ENCODE measurements around the gene GXYLT2. TPM values are rescaled to one million over a fixed set of nuclear protein-coding genes. Genes with fewer than 3 reads are reported as not detected.

GXYLT2 gene
- total and polyA plus RNA-seq, 2 donors (not counting 1 experiment from before 2014, with no cell fraction given): 6.6 to 25.9 TPM

- no peak overlapping the region for H3K4me2 ChIP-seq (ENCODE audit: extremely low read depth, insufficient read depth, low read length)
- TF ChIP-seq EZH2 (IDR thresholded peaks at IDR 0.05; ENCODE audit: low read length, missing control alignments) (no peak), CTCF (conservative IDR thresholded peaks at IDR 0.05 in 1 of 2, IDR thresholded peaks at IDR 0.05 in 1 of 2; ENCODE audit: low read depth in 1 of 2, low read length in 2 of 2) (no peak)
These were observed 69.5 kb downstream of the GXYLT2 start for GRCh38 chr3:72957297-72957696.

GRCh38 chr3:72959336-72959735 lies 71.5 kb downstream of the GXYLT2 start:
- Histone ChIP-seq H3K79me2 (ENCODE audit: control insufficient read depth, insufficient read depth, low read length) (no peaks in the 10 kb centered on the region), H3K36me3 (ENCODE audit: control insufficient read depth, insufficient read depth, low read length) (no peaks in the 10 kb centered on the region), H3K4me1 (ENCODE audit: control insufficient read depth, extremely low read depth, insufficient read depth, low read length) (no peaks in the 10 kb centered on the region), H2AFZ (ENCODE audit: low read length) (no peak overlapping the region), H3K9me3 (ENCODE audit: control insufficient read depth, insufficient read depth, low read depth, low read length) (no peaks in the 10 kb centered on the region), H4K20me1 (ENCODE audit: control insufficient read depth, extremely low read depth, insufficient read depth, low read length) (no peaks in the 10 kb centered on the region), H3K27ac (ENCODE audit: insufficient read depth, low read length) (no peak overlapping the region), H3K4me2 (ENCODE audit: extremely low read depth, insufficient read depth, low read length) (no peak overlapping the region), H3K9ac (ENCODE audit: insufficient read depth, low read length) (no peak overlapping the region), H3K4me3 (replicated peaks in 1 of 4; ENCODE audit: control extremely low read depth in 1 of 4, insufficient read depth in 1 of 4, low read depth in 3 of 4, low read length in 4 of 4) (no peak overlapping the region), H3K27me3 (ENCODE audit: control insufficient read depth, insufficient read depth, low read length) (no peaks in the 10 kb centered on the region)
- DNase-seq (ENCODE audit: low read depth in 2 of 2): no peak
- TF ChIP-seq EZH2 (IDR thresholded peaks at IDR 0.05; ENCODE audit: low read length, missing control alignments) (no peak), CTCF (conservative IDR thresholded peaks at IDR 0.05 in 1 of 2, IDR thresholded peaks at IDR 0.05 in 1 of 2; ENCODE audit: low read depth in 1 of 2, low read length in 2 of 2) (no peak)

More at GRCh38 chr3:72957297-72957696, 69.5 kb downstream of the GXYLT2 start:
- H3K36me3 ChIP-seq (ENCODE audit: control insufficient read depth, insufficient read depth, low read length): no peaks in the 10 kb centered on the region
- H4K20me1 ChIP-seq (ENCODE audit: control insufficient read depth, extremely low read depth, insufficient read depth, low read length): no peaks in the 10 kb centered on the region
- H2AFZ ChIP-seq (ENCODE audit: low read length): no peak overlapping the region
- no peaks in the 10 kb centered on the region for H3K27me3 ChIP-seq (ENCODE audit: control insufficient read depth, insufficient read depth, low read length)
- H3K9me3 ChIP-seq (ENCODE audit: control insufficient read depth, insufficient read depth, low read depth, low read length): no peaks in the 10 kb centered on the region
- H3K27ac ChIP-seq (ENCODE audit: insufficient read depth, low read length): no peak overlapping the region
- H3K79me2 ChIP-seq (ENCODE audit: control insufficient read depth, insufficient read depth, low read length): no peaks in the 10 kb centered on the region
- H3K4me3 ChIP-seq (replicated peaks in 1 of 4; ENCODE audit: control extremely low read depth in 1 of 4, insufficient read depth in 1 of 4, low read depth in 3 of 4, low read length in 4 of 4): no peak overlapping the region
- no peaks in the 10 kb centered on the region for H3K4me1 ChIP-seq (ENCODE audit: control insufficient read depth, extremely low read depth, insufficient read depth, low read length)
- DNase-seq (ENCODE audit: low read depth in 2 of 2): no peak
- no peak overlapping the region for H3K9ac ChIP-seq (ENCODE audit: insufficient read depth, low read length)

GRCh38 chr3:72960812-72961518 lies 73.1 kb downstream of the GXYLT2 start:
- H3K27me3 ChIP-seq (ENCODE audit: control insufficient read depth, insufficient read depth, low read length): no peaks in the 10 kb centered on the region
- no peak overlapping the region for H3K4me2 ChIP-seq (ENCODE audit: extremely low read depth, insufficient read depth, low read length)
- H3K9me3 ChIP-seq (ENCODE audit: control insufficient read depth, insufficient read depth, low read depth, low read length): no peaks in the 10 kb centered on the region
- H3K27ac ChIP-seq (ENCODE audit: insufficient read depth, low read length): no peak overlapping the region
- no peaks in the 10 kb centered on the region for H3K4me1 ChIP-seq (ENCODE audit: control insufficient read depth, extremely low read depth, insufficient read depth, low read length)
- H3K36me3 ChIP-seq (ENCODE audit: control insufficient read depth, insufficient read depth, low read length): no peaks in the 10 kb centered on the region
- no peak overlapping the region for H3K4me3 ChIP-seq (replicated peaks in 1 of 4; ENCODE audit: control extremely low read depth in 1 of 4, insufficient read depth in 1 of 4, low read depth in 3 of 4, low read length in 4 of 4)
- TF ChIP-seq CTCF (conservative IDR thresholded peaks at IDR 0.05 in 1 of 2, IDR thresholded peaks at IDR 0.05 in 1 of 2; ENCODE audit: low read depth in 1 of 2, low read length in 2 of 2) (no peak), EZH2 (IDR thresholded peaks at IDR 0.05; ENCODE audit: low read length, missing control alignments) (no peak)
- no peak overlapping the region for H3K9ac ChIP-seq (ENCODE audit: insufficient read depth, low read length)
- no peak overlapping the region for H2AFZ ChIP-seq (ENCODE audit: low read length)
- DNase-seq (ENCODE audit: low read depth in 2 of 2): peak; percentile 15 to 85
- H4K20me1 ChIP-seq (ENCODE audit: control insufficient read depth, extremely low read depth, insufficient read depth, low read length): no peaks in the 10 kb centered on the region
- H3K79me2 ChIP-seq (ENCODE audit: control insufficient read depth, insufficient read depth, low read length): no peaks in the 10 kb centered on the region
